Hypothalamus (tissue), 51 donors: ENCODE data around the gene LRRC3B.

Source experiments
- DNase-seq, 51 donors: peaks; one replicate each; lab custom pipeline; 2025; lab: John Stamatoyannopoulos, UW

LRRC3B gene

GRCh38 chr3:26703519-26703918, 80.9 kb downstream of the LRRC3B start:
- DNase-seq = no peak

DNA sequence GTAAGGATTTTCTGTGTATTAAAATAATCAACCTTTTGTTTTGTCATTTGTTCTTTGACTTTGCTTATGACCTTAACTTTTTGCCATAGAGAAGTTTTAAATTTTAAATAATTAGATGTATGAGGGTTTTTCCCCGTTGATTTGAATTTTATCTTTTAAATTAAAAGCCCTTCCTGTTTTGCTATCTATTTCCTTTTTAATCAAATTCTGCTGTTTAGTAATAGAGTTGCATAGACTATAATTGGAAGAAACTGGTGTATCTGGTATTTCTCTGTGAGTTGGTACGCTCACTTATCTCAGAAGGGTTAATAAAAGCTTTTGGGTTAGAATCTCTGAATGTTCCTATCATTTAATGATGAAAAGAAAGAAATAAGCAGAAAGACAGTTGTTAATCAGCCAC, 82.2 kb downstream of the LRRC3B start:
- DNase-seq = no peak

GRCh38 chr3:26708501-26708900, 85.9 kb downstream of the LRRC3B start:
- DNase-seq = no peak

GRCh38 chr3:26712211-26713026, 89.8 kb downstream of the LRRC3B start:
- DNase-seq = peak in 2 of 51 donors; percentile 3 to 33

DNA sequence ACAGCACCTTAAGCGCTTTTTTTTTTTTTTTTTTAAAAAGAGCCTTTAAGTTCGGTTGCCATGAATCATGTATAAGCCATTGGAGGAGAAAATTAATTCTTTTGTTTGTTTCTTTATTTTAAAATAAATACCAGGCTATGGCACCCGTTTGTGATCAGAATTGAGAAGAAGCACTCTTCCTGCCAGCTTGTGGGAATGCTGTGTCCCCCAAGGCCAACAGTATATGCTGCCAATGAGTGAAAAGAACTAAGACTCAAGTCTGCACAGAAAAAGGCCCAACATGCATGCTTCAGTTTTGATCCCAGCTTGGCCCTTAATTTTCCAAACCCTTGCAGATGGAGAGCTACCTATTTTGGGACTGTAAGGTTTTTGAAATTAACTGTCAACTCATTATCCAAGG, 90.5 kb downstream of the LRRC3B start:
- peak in 1 of 51 donors; percentile 10 for DNase-seq

GRCh38 chr3:26714485-26714884, 91.9 kb downstream of the LRRC3B start:
- DNase-seq = no peak

GRCh38 chr3:26715431-26715830, 92.9 kb downstream of the LRRC3B start:
- DNase-seq = peak in 3 of 51 donors; percentile 5 to 29 (median 9)

DNA sequence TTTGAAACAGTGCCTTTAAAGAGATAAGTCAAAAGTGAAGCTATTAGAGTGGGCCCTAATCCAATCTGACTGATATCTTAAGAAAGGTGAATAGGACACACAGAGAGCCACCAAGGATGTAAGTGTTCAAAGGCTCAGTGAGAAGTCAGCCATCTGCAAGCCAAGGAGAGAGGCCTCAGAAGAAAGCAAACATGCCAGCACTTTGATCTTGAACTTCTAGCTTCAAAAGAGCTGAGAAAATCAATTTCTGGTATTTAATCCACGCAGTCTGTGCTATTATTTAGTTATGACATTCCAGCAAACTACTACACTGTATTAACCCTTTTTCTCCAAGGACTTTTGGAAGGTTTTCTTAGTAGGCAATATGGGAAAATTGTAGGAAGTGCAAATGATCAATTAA, 95.7 kb downstream of the LRRC3B start:
- no peak for DNase-seq

- peak in 5 of 51 donors; percentile 1 to 11 (median 5) for DNase-seq
These were observed 96.6 kb downstream of the LRRC3B start for GRCh38 chr3:26719134-26719533.

DNA sequence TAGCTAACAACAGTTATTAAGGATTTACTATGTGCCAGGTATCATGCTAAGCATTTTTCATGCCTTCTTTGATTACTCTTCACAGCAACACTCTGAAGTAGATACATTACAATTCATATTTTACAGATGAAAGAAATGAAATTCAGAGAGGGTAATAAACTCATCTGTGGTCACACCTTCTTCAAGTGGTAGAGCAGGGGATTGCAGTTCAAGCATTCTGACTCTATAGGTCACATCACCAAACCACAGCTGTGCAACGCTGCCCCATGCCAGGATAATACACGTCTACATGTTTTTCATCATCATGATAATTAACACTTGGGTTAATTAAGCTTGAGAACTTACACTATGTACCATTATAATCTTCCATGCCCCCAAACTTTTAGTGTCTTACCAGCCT, 98.5 kb downstream of the LRRC3B start:
- DNase-seq = no peak

GRCh38 chr3:26731843-26732242, 109.3 kb downstream of the LRRC3B start:
- no peak for DNase-seq

DNA sequence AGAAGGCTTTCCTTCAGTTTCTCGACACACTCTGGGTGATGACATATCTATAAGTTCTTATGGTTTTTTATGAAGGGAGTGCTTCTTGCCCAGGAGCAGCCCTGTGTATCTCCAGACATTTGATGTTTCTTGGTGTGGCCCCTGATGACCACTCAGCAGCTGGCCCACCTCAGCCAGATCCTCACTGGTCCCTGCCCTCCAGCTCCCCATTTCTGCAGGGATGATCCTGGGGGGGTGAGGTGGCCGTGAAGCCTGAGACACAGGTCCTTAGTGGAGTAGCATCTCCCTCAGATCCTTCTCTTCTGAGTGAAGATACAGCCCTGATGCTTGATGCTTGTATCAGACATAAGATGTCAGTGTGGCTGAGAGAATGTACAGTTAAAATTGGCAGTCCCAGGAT, 127.7 kb downstream of the LRRC3B start:
- no peak for DNase-seq

GRCh38 chr3:26752466-26752865, 129.9 kb downstream of the LRRC3B start:
- DNase-seq = no peak

DNA sequence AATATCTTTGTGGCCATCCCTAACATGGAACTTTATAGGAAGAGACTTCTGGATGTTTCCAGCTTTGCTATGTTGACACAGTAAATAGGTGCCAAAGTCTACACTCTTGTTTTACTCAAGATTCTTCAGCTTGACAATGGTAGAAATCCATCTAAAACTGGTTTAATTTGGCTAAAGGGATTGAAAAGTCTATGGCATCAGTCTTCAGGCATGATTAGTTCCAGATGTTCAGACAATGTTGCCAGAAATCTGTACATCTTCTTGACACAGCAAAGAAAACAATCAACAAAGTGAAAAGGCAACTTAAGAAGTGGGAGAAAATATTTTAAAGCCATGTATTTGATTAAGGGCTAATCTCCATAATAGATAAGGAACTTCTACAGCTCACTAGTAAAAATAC, 130.5 kb downstream of the LRRC3B start:
- no peak for DNase-seq

DNA sequence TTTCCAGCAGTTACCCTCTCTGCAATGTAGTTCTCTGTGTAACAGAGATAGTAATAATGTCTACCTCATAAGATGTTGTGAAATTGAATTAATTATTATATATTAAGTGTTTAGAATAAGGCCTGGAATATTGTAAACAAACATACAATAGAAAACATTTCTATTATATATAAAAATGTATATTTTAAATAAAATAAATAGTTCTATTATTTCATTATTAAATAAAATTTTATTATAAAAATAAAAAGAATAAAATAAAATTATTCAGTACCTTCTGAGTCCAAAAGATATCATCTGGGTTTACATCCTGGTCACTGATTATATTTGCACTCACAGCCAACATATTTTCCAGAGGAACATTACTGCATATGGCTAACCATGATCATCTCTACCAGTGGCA, 135.4 kb downstream of the LRRC3B start:
- DNase-seq = no peak
